Measurements from ENCODE around the gene SLC44A1.

GRCh38 chr9:105198865-105199264, 45.6 kb upstream of the SLC44A1 start:
- TF ChIP-seq L3MBTL2 (conservative IDR thresholded peaks at IDR 0.05) (no peak), SUZ12 (IDR thresholded peaks at IDR 0.05) (no peak), LEF1 (IDR thresholded peaks at IDR 0.05; ENCODE audit: borderline replicate concordance) (no peak), ARNT (IDR thresholded peaks at IDR 0.05) (no peak), FOXK2 (IDR thresholded peaks at IDR 0.05) (no peak), FOXA1 (IDR thresholded peaks at IDR 0.05) (no peak), TARDBP (IDR thresholded peaks at IDR 0.05) (no peak), ELF4 (IDR thresholded peaks at IDR 0.05) (no peak), FOXM1 (IDR thresholded peaks at IDR 0.05; ENCODE audit: borderline replicate concordance) (no peak), SP1 (IDR thresholded peaks at IDR 0.05) (no peak), HDGF (IDR thresholded peaks at IDR 0.05; ENCODE audit: borderline replicate concordance) (no peak), BHLHE40 (IDR thresholded peaks at IDR 0.05; ENCODE audit: borderline replicate concordance) (no peak), PKNOX1 (IDR thresholded peaks at IDR 0.05) (peak; percentile 77), CTBP1 (IDR thresholded peaks at IDR 0.05; ENCODE audit: borderline replicate concordance) (no peak)
